GM18907 (cell line): ENCODE results near the gene NIPA2.
A peak's percentile ranks its signal among the peaks of the same experiment; 100 is the strongest.
"Not testable (repeated sequence)": the region's sequence is repeated elsewhere in the genome, so short reads cannot be mapped to it uniquely, and the experiment has no call there.

Source experiments
- ATAC-seq: cut with Tn5 transposase; IDR thresholded peaks from one replicate; pipeline ENCODE4 v1.9.1; 2021; ENCODE audit warnings: mild to moderate bottlenecking, moderate library complexity; ENCODE audit not compliant: unreplicated experiment

Gene NIPA2

DNA sequence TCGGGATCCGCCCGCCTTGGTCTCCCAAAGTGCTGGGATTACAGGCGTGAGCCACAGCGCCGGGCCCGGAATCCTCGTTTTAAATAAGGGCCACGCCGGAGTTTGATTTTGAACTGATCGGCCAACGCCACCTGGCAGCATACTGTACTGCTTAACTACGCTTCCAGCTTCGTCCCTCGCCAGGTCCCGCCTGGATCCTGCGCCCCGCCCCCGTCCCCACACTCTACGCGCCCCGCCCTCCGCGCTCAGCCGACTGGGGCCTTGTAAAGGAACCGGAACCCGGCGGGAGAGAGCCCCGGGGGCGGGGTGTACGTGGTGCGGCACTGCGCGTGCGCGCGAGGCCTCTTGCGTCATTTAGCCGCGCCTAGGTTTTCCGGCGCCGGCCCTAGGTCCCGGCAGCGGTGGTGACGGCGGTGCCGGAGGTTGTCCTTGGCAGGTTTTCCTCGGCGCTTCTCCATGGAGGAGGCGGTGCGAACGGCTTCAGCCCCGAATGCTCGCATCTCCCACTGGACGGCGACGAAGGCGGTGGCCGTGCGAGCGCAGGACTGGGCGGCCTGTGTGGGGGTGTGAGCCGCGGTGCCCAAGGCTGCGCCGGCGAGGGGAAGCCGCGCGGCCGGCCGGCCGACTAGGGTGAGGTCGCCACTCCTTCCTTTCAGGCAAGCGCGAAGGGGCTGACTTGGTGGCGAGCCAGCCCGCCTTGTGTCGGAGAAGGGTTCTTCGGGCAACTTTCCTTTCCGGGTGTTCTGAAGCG, at the start of gene NIPA2:
TSS of gene NIPA2 (plus strand) at position 375 of the 751 bp plus-strand sequence. CDS start 13,066 bp downstream, outside the sequence.
- ATAC-seq, result peak; percentile 86

DNA sequence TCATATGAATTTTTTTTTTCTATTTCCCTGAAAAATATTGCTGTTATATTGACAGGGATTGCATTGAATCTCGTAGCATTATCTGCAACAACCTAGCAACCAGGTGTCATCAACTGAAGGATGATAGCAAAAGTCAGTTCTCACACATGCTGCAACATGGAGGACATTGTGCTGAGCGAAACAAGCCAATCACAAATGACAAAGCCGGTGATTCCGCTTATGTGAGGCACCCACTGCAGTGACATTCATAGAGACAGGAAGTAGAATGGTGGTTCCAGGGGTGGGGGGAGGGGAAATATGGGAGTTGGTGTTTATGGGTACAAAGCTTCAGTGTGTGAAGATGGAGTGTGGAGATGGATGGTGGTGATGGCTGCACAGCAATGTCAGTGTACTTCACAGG, 44.4 kb upstream of the NIPA2 start:
- no peak for ATAC-seq

DNA sequence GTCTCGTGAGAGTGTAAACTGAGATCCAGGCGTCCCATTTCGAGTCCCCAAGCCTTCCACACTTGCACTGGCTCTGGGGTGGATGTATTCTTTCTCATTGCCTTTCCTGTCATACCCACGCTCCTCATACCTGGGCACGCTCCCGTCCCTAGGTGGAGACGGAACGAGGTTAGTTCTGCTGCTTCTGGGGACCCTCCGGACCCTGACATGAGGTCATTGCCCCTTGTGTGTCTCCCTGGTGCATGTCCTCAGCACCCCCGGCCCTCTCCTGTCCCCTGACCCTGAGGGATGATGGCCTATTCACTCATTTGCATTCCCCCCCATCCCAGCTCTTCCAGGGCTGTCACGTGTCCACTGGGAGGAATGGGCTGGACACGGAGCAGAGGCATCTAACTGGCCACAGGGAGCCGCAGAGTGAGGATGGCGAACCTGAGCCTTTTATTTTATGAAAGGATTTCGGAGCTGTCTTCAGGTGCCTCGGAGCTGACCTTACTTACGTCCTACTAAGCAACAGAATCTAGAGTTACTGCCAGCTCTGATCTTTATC, 43.8 kb upstream of the NIPA2 start:
- ATAC-seq, result no peak

DNA sequence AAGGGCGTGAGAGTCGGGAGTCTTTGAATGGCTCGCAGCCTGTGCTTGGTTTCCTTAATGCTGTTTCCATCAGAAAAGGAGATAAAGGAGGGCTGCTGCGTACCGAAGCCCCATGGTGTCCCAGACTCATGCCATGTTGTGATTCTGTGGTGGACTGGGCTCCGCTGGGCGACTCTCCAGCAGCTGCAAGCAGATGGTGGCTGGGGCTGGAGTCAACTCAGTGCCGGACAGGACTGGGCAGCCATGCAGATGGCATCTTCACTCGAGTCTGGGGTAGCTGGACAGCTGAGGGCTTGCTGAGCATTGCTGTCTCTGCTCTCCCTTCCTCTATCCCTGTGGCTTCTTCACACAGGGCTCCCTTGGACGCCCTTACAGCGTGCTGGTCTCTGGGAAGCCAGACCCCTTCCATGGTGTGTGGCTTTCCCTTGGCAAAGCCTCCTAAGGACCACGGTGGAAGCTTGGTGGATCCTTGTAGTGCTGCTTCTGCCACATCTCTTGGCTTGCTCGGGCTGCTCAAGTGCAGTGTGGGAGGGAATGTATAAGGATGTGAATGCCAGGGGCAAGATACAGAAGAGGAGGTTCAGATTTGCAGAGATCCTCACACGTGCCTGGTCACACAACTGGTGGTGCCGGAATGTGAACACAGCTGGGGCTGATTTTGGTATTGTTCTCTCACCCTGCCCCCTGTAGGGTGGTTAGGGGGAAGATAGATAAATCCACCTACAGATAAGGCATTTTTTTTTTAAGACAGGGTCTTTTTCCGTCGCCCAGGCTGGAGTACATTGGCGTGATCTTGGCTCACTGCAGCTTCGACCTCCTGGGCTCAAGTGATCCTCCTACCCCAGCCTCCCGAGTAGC, 43.0 kb upstream of the NIPA2 start:
- ATAC-seq, result no peak

DNA sequence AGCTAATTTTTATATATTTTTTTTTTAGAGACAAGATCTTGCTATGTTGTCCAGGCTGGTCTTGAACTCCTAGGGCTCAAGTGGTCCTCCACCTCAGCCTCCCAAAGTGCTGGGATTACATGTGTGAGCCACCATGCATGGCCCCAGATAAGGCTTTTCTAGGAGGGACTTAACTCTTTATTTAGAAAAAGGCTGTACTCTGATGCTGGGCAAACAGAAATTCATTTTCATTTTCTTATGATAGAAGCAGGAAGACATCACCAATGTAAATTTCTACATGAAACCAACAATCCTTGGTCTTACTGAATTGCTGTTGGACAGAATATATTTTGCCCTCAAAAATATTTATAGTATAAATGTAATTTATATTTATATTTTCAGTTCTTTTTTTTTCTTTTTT, 42.4 kb upstream of the NIPA2 start:
- no peak for ATAC-seq

DNA sequence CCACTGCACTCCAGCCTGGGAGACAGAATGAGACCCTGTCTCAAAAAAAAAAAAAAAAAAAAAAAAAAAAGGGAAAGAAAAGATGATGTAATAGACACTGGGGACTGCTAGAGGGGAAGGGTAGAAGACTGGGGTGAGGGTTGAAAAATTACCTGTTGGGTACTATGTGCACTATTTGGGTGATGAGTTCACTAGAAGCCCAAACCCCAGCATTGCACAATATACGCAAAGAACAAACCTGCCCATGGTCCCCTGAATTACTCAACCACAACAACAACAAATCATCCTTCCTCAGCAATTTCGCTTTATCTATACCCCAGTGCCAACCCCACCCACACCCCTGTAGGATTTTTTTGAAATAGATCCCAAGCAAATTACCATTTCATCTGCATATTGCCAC, 38.6 kb upstream of the NIPA2 start:
- no peak for ATAC-seq

DNA sequence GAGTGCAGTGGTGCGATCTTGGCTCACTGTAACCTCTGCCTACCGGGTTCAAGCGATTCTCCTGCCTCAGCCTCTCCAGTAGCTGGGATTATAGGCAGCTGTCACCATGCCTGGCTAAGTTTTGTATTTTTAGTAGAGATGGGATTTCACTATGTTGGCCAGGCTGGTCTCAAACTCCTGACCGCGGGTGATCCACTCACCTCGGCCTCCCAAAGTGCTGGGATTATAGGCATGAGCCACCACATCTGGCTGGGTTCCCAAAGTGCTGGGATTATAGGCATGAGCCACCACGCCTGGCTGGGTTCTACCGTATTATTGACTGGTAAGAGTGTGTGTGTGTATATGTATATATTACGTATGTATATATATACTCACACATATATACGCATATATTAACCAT, 35.5 kb upstream of the NIPA2 start:
- not testable (repeated sequence) for ATAC-seq

DNA sequence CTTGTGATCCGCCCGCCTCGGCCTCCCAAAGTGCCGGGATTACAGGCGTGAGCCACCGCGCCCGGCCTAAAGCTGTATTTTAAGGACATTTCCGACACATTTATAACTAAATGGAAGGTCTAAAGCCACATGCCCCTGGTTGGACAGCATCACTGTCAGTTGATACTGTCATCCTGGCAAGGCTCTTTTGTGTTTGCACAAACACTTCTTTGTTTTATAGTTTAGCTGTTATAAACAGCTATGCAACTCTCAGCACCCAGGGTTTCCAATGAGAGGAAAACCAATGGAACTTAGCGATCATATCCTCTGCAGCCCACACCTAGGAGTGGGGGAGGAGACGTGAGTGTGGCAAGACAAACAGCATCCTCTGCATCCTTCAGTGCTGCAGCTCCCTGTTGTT, 32.3 kb upstream of the NIPA2 start:
- no peak for ATAC-seq

DNA sequence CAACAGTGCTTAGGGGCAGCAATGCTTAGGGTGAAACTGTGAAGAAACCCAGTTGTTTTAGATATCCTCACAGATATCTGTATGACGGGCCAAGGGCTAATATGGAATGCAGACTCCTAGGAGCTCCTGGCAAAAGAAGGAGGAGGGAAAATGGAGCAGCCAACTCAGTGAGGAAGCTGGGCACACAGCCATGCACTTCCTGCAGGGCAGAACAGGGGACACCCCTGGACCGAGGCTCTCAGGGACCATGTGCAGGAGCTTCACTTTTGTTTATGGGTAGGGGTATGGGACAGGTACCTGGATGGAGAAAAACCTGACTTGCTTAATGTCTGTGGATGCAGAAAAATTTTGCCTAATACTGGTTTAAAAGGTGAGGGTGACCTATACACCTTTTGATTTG, 31.8 kb upstream of the NIPA2 start:
- no peak for ATAC-seq

DNA sequence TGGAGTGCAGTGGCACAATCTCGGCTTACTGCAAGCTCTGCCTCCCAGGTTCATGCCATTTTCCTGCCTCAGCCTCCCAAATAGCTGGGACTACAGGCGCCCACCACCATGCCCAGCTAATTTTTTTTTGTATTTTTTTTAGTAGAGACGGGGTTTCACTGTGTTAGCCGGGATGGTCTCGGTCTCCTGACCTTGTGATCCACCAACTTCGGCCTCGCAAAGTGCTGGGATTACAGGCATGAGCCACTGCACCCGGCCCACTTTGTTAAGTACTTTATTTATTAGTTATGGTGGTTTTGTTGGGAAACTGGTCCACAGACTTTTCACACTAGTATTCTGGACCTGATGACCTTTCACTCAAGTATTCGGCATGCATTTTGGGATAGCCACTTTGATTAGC, 30.6 kb upstream of the NIPA2 start:
- not testable (repeated sequence) for ATAC-seq

DNA sequence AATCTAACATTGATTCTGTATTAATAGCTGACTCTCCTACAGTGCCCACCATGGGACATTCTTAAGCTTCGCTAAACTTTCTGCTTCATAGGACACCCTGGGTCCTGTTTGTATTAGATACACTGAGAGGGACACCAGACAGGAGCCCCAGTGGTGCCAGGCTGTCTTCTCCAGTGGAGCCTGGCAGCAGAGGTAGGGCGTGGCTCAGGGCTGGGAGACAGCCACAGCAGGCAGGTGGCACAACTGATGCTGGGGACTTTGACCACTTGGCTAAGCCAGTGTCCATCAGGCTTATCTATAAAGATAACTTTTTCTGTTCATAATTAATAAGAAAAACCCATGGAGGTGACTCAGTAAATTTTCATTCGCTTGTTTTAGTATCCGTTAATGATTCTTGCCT, 30.2 kb upstream of the NIPA2 start:
- no peak for ATAC-seq

DNA sequence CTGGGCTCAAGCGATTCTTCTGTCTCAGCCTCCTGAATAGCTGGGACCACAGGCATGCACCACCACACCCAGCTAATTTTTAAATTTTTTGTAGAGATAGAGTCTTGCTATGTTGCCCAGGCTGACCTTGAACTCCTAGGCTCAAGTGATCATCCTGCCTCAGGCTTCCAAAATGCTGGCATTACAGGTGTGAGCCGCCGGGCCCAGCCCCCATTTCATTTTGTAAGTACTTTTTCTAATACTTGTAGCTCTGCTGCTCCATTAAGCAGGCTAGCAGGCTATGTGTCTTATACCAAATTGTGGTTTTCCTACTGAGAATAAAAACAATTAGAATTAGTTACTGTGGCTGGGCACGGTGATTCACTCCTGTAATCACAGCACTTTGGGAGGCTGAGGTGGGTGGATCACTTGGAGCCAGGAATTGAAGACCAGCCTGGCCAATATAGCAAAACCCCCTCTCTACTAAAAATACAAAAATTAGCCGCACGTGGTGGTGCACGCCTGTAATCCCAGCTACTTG, 29.6 kb upstream of the NIPA2 start:
- no peak for ATAC-seq

DNA sequence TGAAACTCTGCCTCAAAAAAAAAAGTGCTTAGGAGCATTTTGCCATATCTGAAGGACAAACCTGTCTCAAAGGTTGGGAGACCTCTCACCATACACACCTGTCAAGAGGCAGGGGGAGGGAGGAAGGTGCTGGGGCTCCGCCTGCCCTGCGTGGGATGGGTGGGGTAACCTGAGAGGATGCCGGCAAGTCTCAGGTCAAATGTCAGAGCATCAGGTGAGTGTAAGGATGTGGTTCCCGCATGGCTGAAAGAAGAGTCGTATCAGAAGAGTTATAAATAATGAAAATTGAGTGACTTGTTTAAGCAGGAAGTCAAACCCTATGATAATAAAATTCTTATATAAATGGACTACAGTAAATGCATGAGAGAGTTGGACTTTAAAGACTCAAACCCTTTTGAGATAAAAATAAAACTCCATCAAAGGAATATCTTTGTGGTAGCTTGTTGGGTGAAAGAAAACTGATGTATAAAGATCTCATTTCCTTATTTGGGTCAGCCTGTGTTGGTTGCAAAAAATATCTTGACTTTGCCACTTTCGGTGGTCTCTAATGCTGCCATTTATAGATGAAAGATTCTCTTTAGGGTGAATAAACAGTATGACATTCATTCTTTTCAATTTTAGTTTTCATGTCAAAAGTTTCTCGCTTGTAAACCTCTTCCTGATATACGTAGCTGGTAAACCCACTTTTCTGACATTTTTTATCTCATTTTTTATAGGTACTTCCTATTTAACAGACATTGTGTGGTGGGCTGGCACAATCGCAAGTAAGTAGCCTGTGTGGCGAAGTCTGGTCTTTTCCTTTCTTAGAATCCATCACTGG, 28.2 kb upstream of the NIPA2 start:
- ATAC-seq, result no peak

DNA sequence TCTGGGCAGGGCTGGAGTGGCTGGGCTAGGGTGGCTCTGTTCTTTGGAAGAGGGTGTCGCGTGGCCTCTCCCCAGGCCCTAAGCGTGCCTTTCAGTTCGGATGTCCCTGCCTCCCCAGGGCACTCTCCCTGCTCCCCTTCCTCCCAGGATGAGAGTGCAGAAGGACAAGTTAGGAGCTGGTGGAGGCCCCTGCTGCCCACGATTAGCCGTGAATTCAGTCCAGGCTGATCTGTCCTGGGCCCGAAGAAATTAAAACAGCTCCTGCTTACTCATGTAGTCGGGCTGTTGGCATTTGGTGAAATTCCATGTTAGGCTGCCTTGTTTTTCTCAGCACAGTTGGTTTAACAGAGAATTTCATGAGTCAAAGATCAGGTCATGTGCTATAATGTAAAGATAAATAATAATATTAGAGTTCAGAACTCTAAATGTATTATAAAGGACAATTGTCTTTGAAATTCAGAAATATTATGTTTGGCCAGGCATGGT, 27.6 kb upstream of the NIPA2 start:
- ATAC-seq, result no peak

DNA sequence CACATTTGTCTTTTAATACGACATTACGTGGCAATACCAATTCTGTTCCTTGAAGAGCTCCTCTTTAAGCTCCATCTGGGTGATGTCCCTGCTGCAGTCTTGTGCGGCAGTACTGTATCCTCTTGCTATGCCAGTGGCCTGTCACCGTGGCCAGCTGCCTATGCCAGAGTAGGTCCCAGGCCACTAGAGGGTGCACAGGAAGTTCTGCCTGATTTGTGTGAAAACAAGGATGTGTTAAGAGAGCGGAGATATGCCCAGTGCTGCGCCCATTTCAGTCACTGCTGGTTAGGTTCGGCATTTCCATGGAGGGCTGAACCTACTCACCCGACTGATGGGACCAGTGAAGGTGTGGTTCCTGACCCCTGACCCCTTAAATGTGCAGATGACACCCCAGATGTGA, 26.8 kb upstream of the NIPA2 start:
- no peak for ATAC-seq

DNA sequence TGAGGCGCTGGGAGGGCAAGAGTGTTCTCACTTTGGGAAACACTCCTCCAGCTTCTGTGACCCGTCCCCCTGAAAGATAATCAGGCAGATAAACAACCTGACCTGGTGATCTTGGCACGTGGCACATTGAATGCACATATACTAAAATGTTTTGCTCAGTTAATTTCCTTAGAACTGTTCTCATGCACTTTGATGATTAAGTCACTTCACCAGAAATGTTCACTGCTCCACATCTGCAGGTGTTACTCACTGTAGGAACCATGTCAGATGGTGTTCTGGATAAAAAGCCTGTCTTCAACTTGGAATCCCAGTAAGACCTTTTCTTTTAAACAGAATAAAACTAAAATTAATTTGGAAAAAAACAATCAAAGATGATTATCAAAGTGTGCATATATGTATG, 24.6 kb upstream of the NIPA2 start:
- ATAC-seq, result no peak

DNA sequence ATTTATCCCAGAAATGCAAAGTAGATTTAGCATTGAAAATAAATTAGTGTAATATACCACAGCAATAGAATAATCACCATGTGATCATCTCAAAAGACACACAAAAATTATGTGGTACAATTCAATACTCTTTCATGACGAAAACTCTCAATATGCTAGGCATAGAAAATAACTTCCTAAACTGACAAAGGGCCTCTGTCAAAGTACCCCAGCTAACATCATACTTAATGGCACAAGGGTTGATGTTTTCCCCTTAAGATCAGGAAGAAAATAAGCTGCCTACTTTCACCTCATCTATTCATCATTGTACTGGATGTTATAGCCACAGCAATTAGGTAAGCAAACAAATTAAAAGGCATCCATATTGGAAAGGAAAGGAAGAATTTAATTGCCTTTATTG, 22.7 kb upstream of the NIPA2 start:
- ATAC-seq, result no peak

DNA sequence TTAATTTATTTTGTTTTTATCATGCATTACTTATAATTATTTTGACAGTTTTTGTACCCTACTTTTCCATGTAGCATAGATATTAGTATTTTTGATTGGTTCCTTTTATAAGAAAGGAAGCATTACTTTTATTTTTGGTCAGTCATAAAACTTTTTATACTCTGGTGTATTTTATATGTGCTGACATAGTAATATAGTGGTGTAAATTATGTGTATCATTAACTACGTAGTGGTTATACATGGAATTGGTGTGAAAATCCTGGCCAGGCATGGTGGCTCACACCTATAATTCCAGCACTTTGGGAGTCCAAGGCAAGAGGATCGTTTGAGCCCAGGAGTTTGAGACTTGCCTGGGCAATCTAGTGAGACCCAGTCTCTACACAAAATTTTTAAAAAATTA, 18.8 kb upstream of the NIPA2 start:
- no peak for ATAC-seq

DNA sequence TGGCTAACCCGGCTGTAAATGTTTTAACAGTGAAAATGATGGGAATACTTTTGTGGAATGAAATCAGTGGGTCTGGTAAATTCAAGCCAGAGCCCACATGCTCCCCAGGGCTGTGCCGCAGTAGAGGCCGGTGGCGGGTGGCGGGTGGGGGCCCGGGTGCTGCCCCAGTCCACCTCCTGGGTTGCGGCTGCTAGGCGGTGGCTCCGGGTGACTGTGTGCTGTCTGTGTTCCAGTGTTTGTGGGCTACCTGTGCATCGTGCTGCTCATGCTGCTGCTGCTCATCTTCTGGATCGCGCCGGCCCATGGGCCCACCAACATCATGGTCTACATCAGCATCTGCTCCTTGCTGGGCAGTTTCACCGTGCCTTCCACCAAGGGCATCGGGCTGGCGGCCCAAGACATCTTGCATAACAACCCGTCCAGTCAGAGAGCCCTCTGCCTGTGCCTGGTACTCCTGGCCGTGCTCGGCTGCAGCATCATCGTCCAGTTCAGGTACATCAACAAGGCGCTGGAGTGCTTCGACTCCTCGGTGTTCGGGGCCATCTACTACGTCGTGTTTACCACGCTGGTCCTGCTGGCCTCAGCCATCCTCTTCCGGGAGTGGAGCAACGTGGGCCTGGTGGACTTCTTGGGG, 14.9 kb upstream of the NIPA2 start:
- ATAC-seq, result no peak

DNA sequence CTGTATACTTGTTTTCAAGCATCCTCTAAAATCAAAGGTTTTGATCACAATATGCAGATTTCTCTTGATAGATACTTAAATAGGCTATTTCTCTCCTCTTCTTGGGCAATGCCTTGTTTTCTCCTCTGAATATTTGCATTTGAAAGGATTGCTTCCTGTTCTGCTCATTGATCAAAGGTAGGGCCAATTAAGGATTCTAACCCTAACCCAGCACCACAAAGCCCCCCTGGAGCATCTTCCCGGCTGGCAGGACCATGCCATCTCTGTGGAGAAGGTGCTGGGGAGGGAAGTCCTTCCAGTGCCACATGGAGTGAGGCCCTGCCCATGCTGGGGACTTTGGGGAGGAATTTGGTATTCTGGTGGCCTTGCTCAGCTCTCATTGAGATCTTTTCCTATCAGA, 11.3 kb upstream of the NIPA2 start:
- no peak for ATAC-seq
